ENCODE data around the gene ROBO1. TPM values are rescaled to one million over a fixed set of nuclear protein-coding genes. Genes with fewer than 3 reads are reported as not detected.

ROBO1 gene
- total RNA-seq, 1 experiment from 2014 or later: 35.5 TPM

DNA sequence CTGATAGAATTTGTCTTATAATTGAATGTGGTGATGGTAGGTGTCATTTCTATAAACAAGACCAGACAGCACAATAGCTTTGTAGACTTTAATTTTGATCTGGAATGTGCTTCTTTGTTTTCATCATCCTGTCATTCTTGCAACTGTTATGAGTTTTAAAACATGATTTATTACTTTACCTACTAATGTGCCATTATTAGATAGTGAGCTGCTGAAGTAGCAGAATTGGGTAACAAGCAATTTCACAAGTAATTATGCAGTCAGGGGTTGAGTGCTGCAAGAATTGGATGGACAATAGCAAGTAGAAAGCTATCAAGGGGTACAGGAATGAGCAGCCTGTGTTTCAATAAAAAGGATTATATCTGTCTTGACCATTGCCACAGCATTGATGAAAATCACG, 975.6 kb downstream of the ROBO1 start:
- Histone ChIP-seq H3K4me2 (ENCODE audit: low read length) (no peak overlapping the region), H3K79me2 (ENCODE audit: low read length) (no peaks in the 10 kb centered on the region), H3K9ac (ENCODE audit: low read length) (no peak overlapping the region), H3K4me3 (ENCODE audit: low read length) (no peak overlapping the region), H2AFZ (ENCODE audit: low read length) (no peak overlapping the region), H3K9me2 (replicated peaks; ENCODE audit: low read length) (no peaks in the 10 kb centered on the region), H3K27me3 (ENCODE audit: low read length) (no peaks in the 10 kb centered on the region), H3K4me1 (ENCODE audit: insufficient read depth, low read length) (no peaks in the 10 kb centered on the region), H3F3A (ENCODE audit: low read length, unreplicated experiment) (no peaks in the 10 kb centered on the region), H3K9me3 (ENCODE audit: low read length) (no peaks in the 10 kb centered on the region), H4K20me1 (ENCODE audit: low read length) (peaks cover under 1% of the 10 kb centered on the region; the same call in 1 of the 2 replicates), H3K27ac (ENCODE audit: low read length) (no peak overlapping the region), H3K36me3 (ENCODE audit: low read depth, low read length) (no peaks in the 10 kb centered on the region)
- ChIA-PET CTCF (no interaction called here), POLR2A (ENCODE audit: unreplicated experiment) (no interaction called here)
- BruUV-seq (replicated peaks): no TSS peak
- intact Hi-C loops (cut with micrococcal nuclease): no loop called here
- ATAC-seq (no peak), DNase-seq (no peak)
- TF ChIP-seq EZH2phosphoT487 (IDR thresholded peaks at IDR 0.05; ENCODE audit: borderline replicate concordance, low read length): no peak
- TF ChIP-seq EZH2 (IDR thresholded peaks at IDR 0.05; ENCODE audit: low read length, unreplicated experiment): no peak
- TF ChIP-seq, protein P1, sequence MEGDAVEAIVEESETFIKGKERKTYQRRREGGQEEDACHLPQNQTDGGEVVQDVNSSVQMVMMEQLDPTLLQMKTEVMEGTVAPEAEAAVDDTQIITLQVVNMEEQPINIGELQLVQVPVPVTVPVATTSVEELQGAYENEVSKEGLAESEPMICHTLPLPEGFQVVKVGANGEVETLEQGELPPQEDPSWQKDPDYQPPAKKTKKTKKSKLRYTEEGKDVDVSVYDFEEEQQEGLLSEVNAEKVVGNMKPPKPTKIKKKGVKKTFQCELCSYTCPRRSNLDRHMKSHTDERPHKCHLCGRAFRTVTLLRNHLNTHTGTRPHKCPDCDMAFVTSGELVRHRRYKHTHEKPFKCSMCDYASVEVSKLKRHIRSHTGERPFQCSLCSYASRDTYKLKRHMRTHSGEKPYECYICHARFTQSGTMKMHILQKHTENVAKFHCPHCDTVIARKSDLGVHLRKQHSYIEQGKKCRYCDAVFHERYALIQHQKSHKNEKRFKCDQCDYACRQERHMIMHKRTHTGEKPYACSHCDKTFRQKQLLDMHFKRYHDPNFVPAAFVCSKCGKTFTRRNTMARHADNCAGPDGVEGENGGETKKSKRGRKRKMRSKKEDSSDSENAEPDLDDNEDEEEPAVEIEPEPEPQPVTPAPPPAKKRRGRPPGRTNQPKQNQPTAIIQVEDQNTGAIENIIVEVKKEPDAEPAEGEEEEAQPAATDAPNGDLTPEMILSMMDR (conservative IDR thresholded peaks at IDR 0.05; ENCODE audit: low read depth, low read length): no peak

DNA sequence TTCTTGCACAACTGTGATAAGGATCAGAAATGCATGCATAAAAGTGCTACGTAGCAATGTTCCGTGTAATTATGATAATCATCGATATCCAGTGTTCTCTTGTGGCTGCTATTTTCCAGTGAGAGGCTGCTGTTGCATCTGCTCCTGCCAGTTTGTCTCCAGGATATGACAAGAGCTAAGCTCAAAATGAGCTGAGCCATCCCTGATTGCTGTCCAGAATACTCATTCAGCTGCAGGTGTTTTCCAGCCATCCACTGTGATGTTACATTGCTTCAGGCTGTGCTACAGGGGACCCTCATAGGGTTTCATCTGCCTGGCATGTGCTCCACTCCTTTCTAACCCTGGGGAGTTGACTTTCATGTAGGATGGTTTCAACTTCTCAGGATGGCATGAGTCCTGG, 976.0 kb downstream of the ROBO1 start:
- Histone ChIP-seq H3K27ac (ENCODE audit: low read length) (no peak overlapping the region), H3K27me3 (ENCODE audit: low read length) (no peaks in the 10 kb centered on the region), H3K9me3 (ENCODE audit: low read length) (no peaks in the 10 kb centered on the region), H3K9ac (ENCODE audit: low read length) (no peak overlapping the region), H3K4me3 (ENCODE audit: low read length) (no peak overlapping the region), H3K36me3 (ENCODE audit: low read depth, low read length) (no peaks in the 10 kb centered on the region), H2AFZ (ENCODE audit: low read length) (no peak overlapping the region), H3F3A (ENCODE audit: low read length, unreplicated experiment) (no peaks in the 10 kb centered on the region), H4K20me1 (ENCODE audit: low read length) (no peaks in the 10 kb centered on the region), H3K4me2 (ENCODE audit: low read length) (no peak overlapping the region), H3K4me1 (ENCODE audit: insufficient read depth, low read length) (no peaks in the 10 kb centered on the region), H3K79me2 (ENCODE audit: low read length) (no peaks in the 10 kb centered on the region), H3K9me2 (replicated peaks; ENCODE audit: low read length) (no peaks in the 10 kb centered on the region)
- ATAC-seq: no peak
- POLR2A ChIA-PET (ENCODE audit: unreplicated experiment): no interaction called here
- TF ChIP-seq EZH2 (IDR thresholded peaks at IDR 0.05; ENCODE audit: low read length, unreplicated experiment): no peak
- no peak for TF ChIP-seq EZH2phosphoT487 (IDR thresholded peaks at IDR 0.05; ENCODE audit: borderline replicate concordance, low read length)
- TF ChIP-seq, protein P1 (conservative IDR thresholded peaks at IDR 0.05; ENCODE audit: low read depth, low read length): no peak
- no peak for DNase-seq
- CTCF ChIA-PET: no interaction called here
- intact Hi-C loops (cut with micrococcal nuclease): no loop called here
- no TSS peak for BruUV-seq (replicated peaks)

DNA sequence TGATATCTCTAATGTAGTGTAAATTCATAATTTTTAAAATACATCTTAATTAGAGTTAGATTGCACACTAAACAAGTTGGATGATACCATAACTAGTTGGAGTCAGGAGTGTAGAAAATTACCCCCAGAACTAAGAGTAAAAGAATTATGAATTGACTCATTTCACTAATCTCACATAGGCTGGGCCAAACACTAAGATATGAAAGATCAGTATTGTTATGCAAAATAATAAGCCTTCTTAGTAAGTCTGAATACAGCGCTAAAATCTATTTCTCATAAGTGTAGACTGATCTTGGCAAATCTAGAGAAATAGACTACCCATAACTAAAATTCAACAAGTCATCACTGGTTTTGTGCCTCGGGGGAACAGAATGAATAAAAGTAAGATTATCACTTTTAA, 979.0 kb downstream of the ROBO1 start:
- no peaks in the 10 kb centered on the region for H3K36me3 ChIP-seq (ENCODE audit: low read depth, low read length)
- no peaks in the 10 kb centered on the region for H3F3A ChIP-seq (ENCODE audit: low read length, unreplicated experiment)
- no peaks in the 10 kb centered on the region for H3K4me1 ChIP-seq (ENCODE audit: insufficient read depth, low read length)
- H3K9ac ChIP-seq (ENCODE audit: low read length): no peak overlapping the region
- no peaks in the 10 kb centered on the region for H3K27me3 ChIP-seq (ENCODE audit: low read length)
- no peaks in the 10 kb centered on the region for H3K9me2 ChIP-seq (replicated peaks; ENCODE audit: low read length)
- H3K9me3 ChIP-seq (ENCODE audit: low read length): no peaks in the 10 kb centered on the region
- no peak overlapping the region for H3K27ac ChIP-seq (ENCODE audit: low read length)
- ATAC-seq: no peak
- no peak for TF ChIP-seq EZH2 (IDR thresholded peaks at IDR 0.05; ENCODE audit: low read length, unreplicated experiment)
- TF ChIP-seq, protein P1 (conservative IDR thresholded peaks at IDR 0.05; ENCODE audit: low read depth, low read length): no peak
- TF ChIP-seq EZH2phosphoT487 (IDR thresholded peaks at IDR 0.05; ENCODE audit: borderline replicate concordance, low read length): no peak
- H2AFZ ChIP-seq (ENCODE audit: low read length): no peak overlapping the region
- no peaks in the 10 kb centered on the region for H4K20me1 ChIP-seq (ENCODE audit: low read length)
- BruUV-seq (replicated peaks): no TSS peak
- CTCF ChIA-PET: no interaction called here
- H3K79me2 ChIP-seq (ENCODE audit: low read length): no peaks in the 10 kb centered on the region
- no peak overlapping the region for H3K4me2 ChIP-seq (ENCODE audit: low read length)
- H3K4me3 ChIP-seq (ENCODE audit: low read length): no peak overlapping the region
- no peak for DNase-seq
- intact Hi-C loops (cut with micrococcal nuclease): no loop called here
- POLR2A ChIA-PET (ENCODE audit: unreplicated experiment): no interaction called here

All from PC-3 (cell line).